H1 (cell line): ENCODE results near the gene ODAD3. TPM values are rescaled to one million over a fixed set of nuclear protein-coding genes. Genes with fewer than 3 reads are reported as not detected.
A peak's percentile ranks its signal among the peaks of the same experiment; 100 is the strongest.

Source experiments
- CTCF ChIA-PET: fragments of 300-600 bp; sonication (Branson Sonifier 250); formaldehyde crosslinking; loops from one replicate; lab custom pipeline; 2021; ENCODE audit not compliant: partially characterized antibody; lab: Charles Lee
- POLR2A ChIA-PET: fragments of 300-600 bp; sonication (Branson Sonifier 250); formaldehyde crosslinking; loops from one replicate; lab custom pipeline; 2021; ENCODE audit warnings: inconsistent platforms; ENCODE audit not compliant: partially characterized antibody; lab: Charles Lee
- DNase-seq, 2 experiments: peaks; one replicate each; pipeline versions ENCODE4 v3.0.0 to v3.0.0-alpha.2; 2010 to 2022; ENCODE audit warnings: low spot score in 2 of 2, low read depth in 1 of 2, mixed read lengths in 1 of 2
- FAIRE-seq: peaks from 2 replicates; lab custom pipeline; 2011; peaks lifted over from hg19 to GRCh38; lab: Jason Lieb, UNC
- H2AFZ ChIP-seq: 2 replicates; pipeline ENCODE4 v1.8.1; 2012; ENCODE audit warnings: low read length, inconsistent platforms
- H2AK5ac ChIP-seq: 2 replicates; pipeline ENCODE4 v1.6.1; 2013; ENCODE audit warnings: low read depth, low read length
- H2BK120ac ChIP-seq: replicated peaks from 2 replicates; pipeline ENCODE3; 2013; ENCODE audit warnings: low read depth, low read length, inconsistent platforms
- H2BK12ac ChIP-seq: 2 replicates; pipeline ENCODE4 v1.6.1; 2013; ENCODE audit warnings: low read depth, low read length
- H2BK15ac ChIP-seq: 2 replicates; pipeline ENCODE4 v1.6.1; 2013; ENCODE audit warnings: low read length
- H2BK20ac ChIP-seq: 2 replicates; pipeline ENCODE4 v1.6.1; 2013; ENCODE audit warnings: low read length
- H2BK5ac ChIP-seq: 2 replicates; pipeline ENCODE4 v1.6.1; 2013; ENCODE audit warnings: low read depth, low read length
- H3K14ac ChIP-seq: 2 replicates; pipeline ENCODE4 v1.6.1; 2013; ENCODE audit warnings: inconsistent platforms; ENCODE audit not compliant: insufficient read length
- H3K18ac ChIP-seq: 2 replicates; pipeline ENCODE4 v1.6.1; 2013; ENCODE audit warnings: low read length; ENCODE audit errors: extremely low read depth
- H3K23ac ChIP-seq: 2 replicates; pipeline ENCODE4 v1.6.1; 2013; ENCODE audit warnings: inconsistent platforms; ENCODE audit not compliant: insufficient read length
- H3K23me2 ChIP-seq: 2 replicates; pipeline ENCODE4 v1.6.1; 2013; ENCODE audit warnings: low read depth, low read length
- H3K27ac ChIP-seq: 2 replicates; pipeline ENCODE4 v1.6.1; 2011; ENCODE audit warnings: low read depth, low read length, inconsistent platforms
- H3K27me3 ChIP-seq, 4 experiments: replicated peaks in 1 of 4; 1 replicate in 1 of 4; 2 replicates in 3 of 4; pipeline versions ENCODE4 v1.6.1 to v1.8.1; 2011 to 2013; ENCODE audit warnings: low read length in 3 of 4, mild to moderate bottlenecking in 3 of 4, inconsistent platforms in 2 of 4, mixed read lengths in 2 of 4, moderate library complexity in 1 of 4; ENCODE audit not compliant: control insufficient read depth in 3 of 4, insufficient read depth in 3 of 4; ENCODE audit errors: extremely low read depth in 1 of 4
- H3K36me3 ChIP-seq, 4 experiments: 2 replicates each; pipeline versions ENCODE4 v1.6.1 to v1.8.1; 2011 to 2013; ENCODE audit warnings: mild to moderate bottlenecking in 4 of 4, low read length in 3 of 4, moderate library complexity in 2 of 4, control low read depth in 1 of 4, inconsistent platforms in 1 of 4; ENCODE audit not compliant: insufficient read depth in 4 of 4, control insufficient read depth in 2 of 4
- H3K4ac ChIP-seq: replicated peaks from 2 replicates; pipeline ENCODE3; 2013; ENCODE audit warnings: low read length, low read depth, mixed read lengths, inconsistent platforms; ENCODE audit not compliant: insufficient read length
- H3K4me1 ChIP-seq, 4 experiments: replicated peaks in 1 of 4; 1 replicate in 1 of 4; 2 replicates in 3 of 4; pipeline versions ENCODE4 v1.6.1 to v1.8.1; 2011 to 2013; ENCODE audit warnings: low read length in 3 of 4, inconsistent platforms in 2 of 4, mixed read lengths in 1 of 4; ENCODE audit not compliant: insufficient read depth in 4 of 4, control insufficient read depth in 3 of 4
- H3K4me2 ChIP-seq, 2 experiments: 2 replicates each; pipeline versions ENCODE4 v1.6.1 to v1.8.1; 2011 to 2013; ENCODE audit warnings: low read depth in 2 of 2, low read length in 2 of 2, control low read depth in 1 of 2, inconsistent platforms in 1 of 2, mild to moderate bottlenecking in 1 of 2; ENCODE audit not compliant: insufficient read depth in 1 of 2
- H3K4me3 ChIP-seq, 4 experiments: fragments of 200-600, 300-600 bp in 1 of 4; sonication (generic), shearing (Covaris generic), sonication (Bioruptor Twin) in 1 of 4; 2 replicates each; pipeline versions ENCODE4 v1.5.1 to v1.8.1; 2011 to 2016; ENCODE audit warnings: low read length in 4 of 4, low read depth in 3 of 4, control low read depth in 2 of 4, inconsistent platforms in 2 of 4, mild to moderate bottlenecking in 2 of 4, mixed read lengths in 1 of 4, moderate library complexity in 1 of 4; ENCODE audit not compliant: insufficient read depth in 2 of 4; ENCODE audit errors: extremely low read depth in 1 of 4
- H3K56ac ChIP-seq: replicated peaks from 2 replicates; pipeline ENCODE3; 2013; ENCODE audit warnings: low read depth, mild to moderate bottlenecking, mixed read lengths, low read length, inconsistent platforms; ENCODE audit not compliant: insufficient read length
- H3K79me1 ChIP-seq: 2 replicates; pipeline ENCODE4 v1.6.1; 2013; ENCODE audit warnings: low read depth, low read length, control low read depth
- H3K79me2 ChIP-seq, 2 experiments: 2 replicates each; pipeline versions ENCODE4 v1.6.1 to v1.8.1; 2012 to 2013; ENCODE audit warnings: low read length in 2 of 2, mild to moderate bottlenecking in 2 of 2, inconsistent platforms in 1 of 2; ENCODE audit not compliant: insufficient read depth in 2 of 2, control insufficient read depth in 1 of 2
- H3K9ac ChIP-seq, 4 experiments: replicated peaks in 1 of 4; 1 replicate in 1 of 4; 2 replicates in 3 of 4; pipeline versions ENCODE4 v1.6.1 to v1.8.1; 2011 to 2013; ENCODE audit warnings: low read depth in 3 of 4, low read length in 3 of 4, control low read depth in 2 of 4, mild to moderate bottlenecking in 2 of 4, moderate library complexity in 2 of 4, inconsistent platforms in 1 of 4; ENCODE audit errors: extremely low read depth in 1 of 4
- H3K9me3 ChIP-seq, 2 experiments: 2 replicates each; pipeline versions ENCODE4 v1.6.1 to v1.8.1; 2012 to 2013; ENCODE audit warnings: mild to moderate bottlenecking in 2 of 2, moderate library complexity in 2 of 2, control low read depth in 1 of 2, inconsistent platforms in 1 of 2, low read depth in 1 of 2, low read length in 1 of 2, mixed read lengths in 1 of 2; ENCODE audit not compliant: insufficient read depth in 2 of 2
- H4K20me1 ChIP-seq, 2 experiments: replicated peaks in 1 of 2; 2 replicates each; pipeline versions ENCODE3 to v1.8.1; 2011 to 2013; ENCODE audit warnings: inconsistent platforms in 2 of 2, low read length in 2 of 2, mild to moderate bottlenecking in 1 of 2; ENCODE audit not compliant: insufficient read depth in 2 of 2, control insufficient read depth in 1 of 2
- H4K5ac ChIP-seq: 2 replicates; pipeline ENCODE4 v1.6.1; 2013; ENCODE audit warnings: low read length, low read depth, mixed read lengths, inconsistent platforms; ENCODE audit not compliant: insufficient read length
- H4K8ac ChIP-seq: 2 replicates; pipeline ENCODE4 v1.8.0; 2013; ENCODE audit warnings: mild to moderate bottlenecking, moderate library complexity, low read length, inconsistent platforms; ENCODE audit not compliant: insufficient read depth; ENCODE audit errors: extremely low read depth
- H4K91ac ChIP-seq: replicated peaks from 2 replicates; pipeline ENCODE3; 2013; ENCODE audit warnings: low read length, mixed read lengths, inconsistent platforms; ENCODE audit not compliant: insufficient read length
- ASH2L ChIP-seq: fragments of 200-600, 300-600 bp; sonication (generic); IDR thresholded peaks from one replicate; pipeline ENCODE4 v1.7.1; 2017; ENCODE audit warnings: low read length
- HDAC2 ChIP-seq, 2 experiments: fragments of 300-600 bp in 1 of 2; sonication (generic) in 1 of 2; IDR thresholded peaks; 2 replicates each; pipeline ENCODE4 v1.6.1; 2011 to 2012; ENCODE audit warnings: low read depth in 2 of 2, low read length in 2 of 2, mild to moderate bottlenecking in 2 of 2, moderate library complexity in 2 of 2, borderline replicate concordance in 1 of 2, inconsistent platforms in 1 of 2
- KDM1A ChIP-seq: fragments of 200-600, 300-600 bp; sonication (generic); IDR thresholded peaks from 2 replicates; pipeline ENCODE4 v1.7.1; 2016; ENCODE audit warnings: mild to moderate bottlenecking, low read length, borderline replicate concordance
- WGBS, 2 experiments: shearing (Covaris generic) in 1 of 2; methylation state at CpG; one replicate each; pipeline versions ENCODE4 v1.1.6 to v1.1.7; 2013 to 2015; ENCODE audit warnings: low lambda C conversion rate in 2 of 2, mixed read lengths in 2 of 2, inconsistent platforms in 1 of 2, low coverage in 1 of 2, missing lambda C conversion rate in 1 of 2; ENCODE audit not compliant: insufficient replicate concordance in 2 of 2, insufficient coverage in 1 of 2, insufficient read length in 1 of 2; ENCODE audit errors: extremely low coverage in 1 of 2, missing lambda C conversion rate in 1 of 2; 5-methylcytosine and 5-hydroxymethylcytosine counted together
- polyA plus RNA-seq, 7 experiments: library from polyadenylated mRNA; depleted of rRNA in 3 of 7; stranded (reverse) in 5 of 7; unstranded in 2 of 7; fragments of >200 nt in 5 of 7; fragments of 200-250 nt in 2 of 7; gene quantifications; 1 replicate in 5 of 7; 2 replicates in 1 of 7; 4 replicates in 1 of 7; pipeline versions ENCODE4 v1.2.1 to v1.2.3, GENCODE V29; 2011 to 2013; ENCODE audit warnings: missing spikeins in 2 of 7, mixed read lengths in 2 of 7
- total RNA-seq: library from RNA; stranded (reverse); fragmentation: NEBNext Ultra II Directional; extraction: Animal tissue kit (Norgen Biotek cat#: 25700); gene quantifications from 2 replicates; pipeline ENCODE4 v1.2.1, GENCODE V29; 2021

ODAD3 gene
- total and polyA plus RNA-seq, 2 of the 8 experiments (the other 6 are each of a cell fraction or from before 2014, with no cell fraction given), result 2.1 to 2.2 TPM

- CTCF ChIA-PET, result interaction anchor here (0.6 to 16.8 kb wide), 7 partner anchors 9 to 1511 kb away, joined by 3 to 192 read pairs (median 16); partner anchors contain the start of genes EPOR, ODAD3, PRKCSH and TSPAN16
Observed at GRCh38 chr19:11373885-11374432, 61.0 kb downstream of the ODAD3 start.

More at GRCh38 chr19:11373885-11374432, 61.0 kb downstream of the ODAD3 start:
- H3K23me2 ChIP-seq, result peaks cover 7% of the 10 kb centered on the region
- H2BK12ac ChIP-seq, result no peak overlapping the region; the same call in 1 of the 2 replicates
- H2BK20ac ChIP-seq, result no peak overlapping the region
- peak overlapping the region; percentile 74 to 79 for H3K4me2 ChIP-seq
- H2BK5ac ChIP-seq, result no peak overlapping the region
- no peaks in the 10 kb centered on the region for H3K79me2 ChIP-seq
- no peaks in the 10 kb centered on the region for H3K36me3 ChIP-seq
- no peak overlapping the region for H3K27ac ChIP-seq
- peak overlapping the region; percentile 67 to 90 (median 71); a peak in 7 of 8 replicates for H3K4me3 ChIP-seq
- H2AFZ ChIP-seq, result no peak overlapping the region
- peaks cover 0 to 10% (median 8%) of the 10 kb centered on the region in 4 experiments; a peak in 6 of 7 replicates for H3K4me1 ChIP-seq
- no peaks in the 10 kb centered on the region; the same call in 1 of the 2 replicates for H3K79me1 ChIP-seq
- FAIRE-seq (no peak), DNase-seq (no peak)
- no peak overlapping the region for H3K56ac ChIP-seq
- H3K14ac ChIP-seq, result no peak overlapping the region
- no peak overlapping the region for H3K23ac ChIP-seq
- H3K4ac ChIP-seq, result no peak overlapping the region
- no peak overlapping the region for H2BK15ac ChIP-seq
- no peak overlapping the region for H2BK120ac ChIP-seq
- no peak overlapping the region for H3K18ac ChIP-seq
- H3K9ac ChIP-seq, result no peak overlapping the region; a peak in 1 of 7 replicates
- no peak overlapping the region for H4K5ac ChIP-seq
- H3K9me3 ChIP-seq, result no peaks in the 10 kb centered on the region
- TF ChIP-seq ASH2L, result no peak
- TF ChIP-seq HDAC2 (IDR thresholded peaks at IDR 0.05; ENCODE audit: borderline replicate concordance in 1 of 2, low read depth in 2 of 2, low read length in 2 of 2), result peak in 1 of 2 experiments; percentile 100; a peak in 2 of 4 replicates
- peak; percentile 100 for TF ChIP-seq KDM1A
- TF ChIP-seq, all 59 proteins: peak for 2
- POLR2A ChIA-PET, result interaction anchor here (0.9 to 5.2 kb wide), 20 partner anchors 8 to 140 kb away, joined by 3 to 34 read pairs (median 8); partner anchors contain the start of genes CCDC159, EPOR, ODAD3 and PRKCSH
- Histone ChIP-seq H3K27me3 (no peaks in the 10 kb centered on the region), H2AK5ac (peak overlapping the region; percentile 45; the same call in 1 of the 2 replicates), H4K20me1 (peaks cover 0 to 4% of the 10 kb centered on the region in 2 experiments), H4K91ac (no peak overlapping the region), H4K8ac (no peak overlapping the region)
- 87% methylated on average over 11 of the region's 11 CpGs; no CpG with 5 or more reads in 1 of the 2 experiments for whole genome bisulfite sequencing, 2 experiments
